GM12874 (cell line): ENCODE results near the gene POLR2E.

Experiments
- CTCF ChIP-seq: IDR thresholded peaks from 2 replicates; pipeline ENCODE4 v1.5.1; 2011; ENCODE audit warnings: low read depth, mild to moderate bottlenecking, control low read depth, low read length, moderate library complexity; ENCODE audit not compliant: insufficient read depth

The POLR2E gene

GRCh38 chr19:1054102-1055027 lies 40.8 kb downstream of the POLR2E start:
- TF ChIP-seq CTCF: no peak

- TF ChIP-seq CTCF: no peak
These were observed 41.7 kb downstream of the POLR2E start for GRCh38 chr19:1053176-1054101.

- no peak for TF ChIP-seq CTCF
These were observed 42.7 kb downstream of the POLR2E start for GRCh38 chr19:1052349-1052975.

- TF ChIP-seq CTCF: no peak
These were observed 43.4 kb downstream of the POLR2E start for GRCh38 chr19:1051791-1052190.

GRCh38 chr19:1050989-1051788 lies 44.0 kb downstream of the POLR2E start:
- TF ChIP-seq CTCF: no peak

GRCh38 chr19:1049800-1050199 lies 45.4 kb downstream of the POLR2E start:
- no peak for TF ChIP-seq CTCF
